Fibroblast of skin of right quadriceps (primary cell): Measurements from ENCODE around the gene MRPS15.
"Not testable (repeated sequence)": the region's sequence is repeated elsewhere in the genome, so short reads cannot be mapped to it uniquely, and the experiment has no call there.

ENCODE experiments used
- DNase-seq: peaks from one replicate; pipeline ENCODE4 v3.0.0-alpha.2; 2013

Gene MRPS15

DNA sequence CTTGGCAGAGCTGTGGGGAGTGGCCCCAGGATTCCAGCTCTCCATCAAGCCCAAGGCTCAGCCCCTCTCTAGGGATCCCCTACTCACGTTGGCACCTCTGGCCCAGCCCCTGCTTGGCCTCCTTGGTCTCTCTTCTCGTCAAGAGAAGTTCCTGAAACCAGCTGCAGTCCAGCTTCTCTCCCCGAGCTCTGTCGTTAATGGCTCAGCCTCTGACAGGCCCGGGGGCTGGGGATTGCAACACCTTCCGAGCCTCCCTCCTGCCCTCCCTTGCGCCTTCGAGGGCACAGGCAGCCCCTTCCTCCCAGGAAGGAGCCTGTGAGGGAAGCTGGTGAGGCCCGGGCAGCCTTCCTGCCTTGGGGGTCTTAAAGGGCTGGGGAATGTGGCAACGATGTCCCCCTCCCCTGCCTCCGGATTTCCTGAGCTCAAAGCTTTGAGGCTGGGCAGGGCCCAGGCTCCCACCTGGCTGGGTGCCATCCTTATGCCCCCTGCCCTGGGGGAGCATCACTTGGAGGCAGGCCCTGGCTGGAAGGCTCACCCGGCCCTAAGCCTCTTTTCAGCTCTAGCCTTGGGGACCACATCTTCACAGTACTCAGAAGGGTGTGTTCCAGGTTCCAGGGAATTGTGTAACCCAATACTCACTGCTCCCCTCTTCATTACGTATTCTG lies 18.7 kb upstream of the MRPS15 start, which contains the start of gene CSF3R:
TSS of gene CSF3R (minus strand) at position 190 of the 665 bp plus-strand sequence. CDS start 3,417 bp downstream, outside the sequence.
- DNase-seq: no peak

DNA sequence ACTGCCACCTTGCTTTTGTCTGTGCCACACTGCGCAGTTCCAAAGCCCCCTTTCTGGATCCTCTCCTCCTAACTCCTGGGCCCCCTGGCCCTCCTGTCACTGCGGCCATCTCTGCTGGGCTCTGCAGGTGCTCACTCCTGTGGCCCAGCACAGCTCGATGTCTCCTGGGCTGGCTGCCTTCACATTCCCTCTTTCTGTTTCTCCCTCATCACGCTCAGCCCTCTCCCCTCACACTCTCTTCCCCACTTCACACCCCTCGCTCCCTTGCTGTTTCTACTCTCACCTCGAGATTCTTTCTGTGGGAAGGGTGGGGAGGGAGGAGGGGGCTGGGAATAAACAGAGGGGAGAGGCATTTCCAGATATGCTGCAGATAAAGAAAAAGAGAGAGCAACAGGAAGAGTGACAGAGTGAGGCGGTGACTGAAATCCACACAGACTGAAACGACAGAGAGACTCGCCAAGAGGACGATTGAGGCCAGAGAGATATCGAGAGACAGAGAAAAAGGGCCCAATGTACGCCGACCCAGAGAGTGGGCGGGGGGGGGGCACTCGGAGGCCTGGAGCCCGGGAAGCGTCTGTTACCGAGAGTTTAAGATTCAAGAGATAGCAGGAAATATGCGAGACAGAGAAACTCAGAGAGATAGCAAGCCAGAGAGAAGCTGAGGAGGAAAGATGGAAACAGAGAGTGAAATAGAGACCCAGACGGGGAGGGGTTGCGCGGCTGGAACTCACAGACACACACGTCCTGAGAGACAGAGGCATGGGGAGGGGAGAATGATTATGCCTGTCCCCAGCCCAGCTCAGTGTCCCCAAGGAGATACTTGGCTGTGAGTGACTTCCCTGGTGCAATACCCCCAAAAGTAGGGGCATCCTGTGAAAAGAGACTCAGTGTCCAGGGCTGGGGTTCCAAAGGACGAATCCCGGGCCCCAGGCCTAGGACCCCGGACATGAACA lies 17.9 kb upstream of the MRPS15 start:
- DNase-seq: no peak

DNA sequence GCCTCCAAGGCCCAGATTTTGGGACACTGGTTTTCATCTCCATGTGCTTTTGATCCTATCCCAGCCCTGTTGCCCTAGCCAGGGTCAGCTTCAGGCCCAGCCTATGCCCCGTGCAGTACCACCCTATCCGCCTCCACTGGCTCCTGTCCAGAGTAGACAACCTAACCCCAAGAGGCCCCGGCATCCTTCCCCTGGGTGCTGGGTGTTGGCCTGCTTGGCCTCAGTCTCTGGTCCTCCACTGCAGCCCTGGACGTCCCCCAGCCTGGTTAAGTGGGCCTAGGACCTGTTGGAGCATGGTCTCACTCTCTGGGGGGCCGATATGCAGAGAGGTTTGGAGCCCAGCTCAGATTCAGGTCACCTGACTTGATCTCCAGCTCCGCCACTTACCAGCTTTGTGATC lies 16.9 kb upstream of the MRPS15 start:
- no peak for DNase-seq

DNA sequence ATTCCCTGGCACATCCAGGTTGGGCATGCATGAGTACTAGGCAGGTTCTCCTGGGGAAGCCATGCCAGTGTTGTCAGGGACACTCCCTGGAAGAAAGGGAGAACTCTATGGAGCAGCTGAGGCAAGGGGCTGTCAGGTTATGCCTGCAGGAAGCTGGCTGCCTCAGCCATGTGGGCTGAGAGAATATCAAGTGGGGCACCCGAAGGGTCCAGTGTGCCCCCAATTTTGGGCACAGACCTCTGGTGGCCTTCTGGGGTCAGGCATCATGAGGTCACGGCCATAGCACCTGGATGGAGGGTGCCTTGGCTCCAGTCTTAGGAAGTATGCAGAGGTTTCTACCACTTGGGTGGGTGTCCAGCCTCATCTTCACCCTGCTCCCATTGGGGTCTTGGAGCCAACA lies 16.0 kb upstream of the MRPS15 start:
- DNase-seq: no peak

DNA sequence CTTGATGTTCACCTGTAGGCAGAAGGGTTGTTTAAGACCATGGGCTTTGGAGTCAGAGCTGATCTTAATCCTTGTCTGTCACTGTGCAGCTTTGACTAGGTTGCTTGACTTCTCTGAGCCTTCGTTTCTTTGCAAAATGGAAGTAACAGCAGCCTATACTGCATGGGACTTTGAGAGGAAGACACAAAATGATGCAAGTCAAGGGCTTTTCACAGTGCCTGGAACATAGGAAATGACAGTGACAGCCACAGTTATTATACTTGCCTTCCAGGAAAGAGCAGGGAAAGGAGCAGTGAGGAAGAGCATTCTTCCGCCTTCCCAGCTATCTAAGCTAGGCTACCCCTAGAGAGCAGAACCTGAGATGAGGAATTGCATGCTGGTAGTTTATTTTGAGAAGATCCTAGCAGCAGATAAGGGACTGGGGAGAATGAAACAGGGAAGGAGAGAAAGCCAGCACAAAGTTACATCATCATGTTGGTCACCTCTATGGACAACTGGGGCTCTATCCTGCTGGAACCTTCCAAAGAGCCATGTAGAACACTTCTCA lies 15.4 kb upstream of the MRPS15 start:
- DNase-seq: no peak

DNA sequence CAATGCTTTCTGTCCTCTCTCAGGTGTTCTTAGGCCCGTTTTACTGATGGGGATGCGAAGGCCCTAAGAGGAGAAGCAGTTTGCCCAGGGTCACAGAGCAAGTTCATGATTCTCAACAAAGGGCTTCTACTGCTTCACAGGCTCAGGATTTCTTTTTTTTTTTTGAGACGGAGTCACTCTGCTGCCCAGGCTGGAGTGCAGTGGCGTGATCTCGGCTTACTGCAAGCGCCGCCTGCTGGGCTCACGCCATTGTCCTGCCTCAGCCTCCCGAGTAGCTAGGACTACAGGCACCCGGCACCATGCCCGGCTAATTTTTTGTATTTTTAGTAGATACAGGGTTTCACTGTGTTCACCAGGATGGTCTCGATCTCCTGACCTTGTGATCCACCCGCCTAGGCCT lies 13.4 kb upstream of the MRPS15 start:
- DNase-seq: not testable (repeated sequence)

DNA sequence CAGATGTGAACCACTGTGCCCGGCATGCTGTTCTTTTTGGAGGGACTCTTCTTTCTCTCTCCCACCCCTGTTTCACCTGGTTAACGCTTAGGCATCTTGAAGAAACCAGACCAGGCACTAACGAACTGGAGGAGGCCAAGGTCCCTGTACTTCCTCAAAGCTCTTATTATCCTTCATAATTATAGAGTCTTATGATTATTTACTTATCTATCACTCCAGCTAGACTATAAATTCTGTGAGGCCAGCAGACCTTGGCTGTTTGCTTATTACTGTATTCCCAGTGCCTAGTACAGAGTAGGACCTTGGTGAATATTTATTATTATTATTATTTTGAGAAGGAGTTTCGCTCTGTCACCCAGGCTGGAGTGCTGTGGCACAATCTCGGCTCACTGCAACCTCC lies 12.8 kb upstream of the MRPS15 start:
- DNase-seq: no peak

DNA sequence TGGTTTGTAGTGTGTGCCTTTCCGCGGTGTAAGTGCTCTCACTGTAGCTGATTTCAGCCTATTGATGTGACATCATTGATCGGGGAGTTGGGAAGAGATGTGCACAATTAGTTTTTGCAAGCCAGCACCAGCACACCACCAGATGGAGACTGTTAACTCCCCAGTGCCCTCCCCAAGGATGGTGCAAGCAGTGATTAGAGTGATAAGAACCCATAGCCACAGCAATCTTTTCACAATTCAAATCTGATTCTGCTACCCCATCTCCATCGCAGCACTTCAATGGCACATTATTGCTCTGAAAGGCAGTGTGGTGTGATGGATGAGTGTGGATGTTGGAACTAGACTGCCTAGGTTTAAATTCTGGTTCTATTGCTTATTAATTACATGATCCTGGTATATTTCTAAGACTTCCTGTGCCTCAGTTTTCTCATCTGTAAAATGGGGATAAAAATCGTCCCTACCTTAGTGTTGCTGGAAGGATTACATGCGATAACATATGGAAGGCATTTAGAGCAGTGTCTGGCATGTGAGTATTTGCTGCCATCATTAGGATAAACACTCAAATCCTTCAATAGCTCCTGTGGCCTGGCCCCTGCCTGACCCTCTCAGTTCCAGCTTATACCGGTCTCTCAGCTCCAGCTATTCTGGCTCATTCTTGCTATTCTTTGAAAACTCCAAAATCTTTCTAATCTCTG lies 11.9 kb upstream of the MRPS15 start:
- DNase-seq: no peak

DNA sequence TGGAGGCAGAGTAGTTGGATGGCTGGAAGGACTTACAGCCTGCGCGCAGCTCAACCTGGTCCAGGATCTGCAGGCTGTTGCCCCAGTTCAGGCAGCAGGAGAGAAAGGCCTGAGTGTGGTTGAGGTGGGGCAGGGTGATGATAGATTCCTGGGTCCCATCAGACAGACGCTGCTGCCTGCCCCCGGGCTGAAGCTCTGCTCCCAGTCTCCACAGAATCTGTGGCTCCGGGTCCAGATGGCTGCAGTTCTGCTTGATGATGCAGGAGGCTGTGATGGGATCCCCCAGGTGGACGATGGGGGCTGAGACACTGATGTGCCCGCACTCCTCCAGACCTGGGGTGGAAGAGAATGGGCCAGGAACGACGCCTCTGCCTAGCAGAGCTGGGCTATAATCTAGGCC lies 11.2 kb upstream of the MRPS15 start:
- DNase-seq: no peak

DNA sequence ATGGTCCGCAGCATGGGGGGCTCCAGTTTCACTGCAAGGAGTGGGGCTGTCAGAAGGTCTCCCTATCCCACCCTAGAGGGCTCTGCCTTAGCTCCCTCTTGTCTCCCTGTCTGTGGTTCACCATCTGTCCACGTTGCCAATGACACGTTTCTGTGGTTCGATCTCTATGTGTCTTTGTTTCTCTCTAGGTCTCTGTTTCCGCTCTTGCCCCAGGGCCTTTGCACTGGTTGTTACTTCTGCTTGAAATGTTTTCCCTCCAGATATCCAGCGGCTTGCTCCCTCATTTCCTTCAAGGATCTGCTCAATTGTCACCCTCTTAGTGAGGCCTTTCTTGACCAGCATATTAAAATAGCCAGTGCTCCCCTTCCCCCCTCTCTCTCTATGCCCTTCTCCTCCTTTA lies 8.5 kb upstream of the MRPS15 start:
- no peak for DNase-seq

DNA sequence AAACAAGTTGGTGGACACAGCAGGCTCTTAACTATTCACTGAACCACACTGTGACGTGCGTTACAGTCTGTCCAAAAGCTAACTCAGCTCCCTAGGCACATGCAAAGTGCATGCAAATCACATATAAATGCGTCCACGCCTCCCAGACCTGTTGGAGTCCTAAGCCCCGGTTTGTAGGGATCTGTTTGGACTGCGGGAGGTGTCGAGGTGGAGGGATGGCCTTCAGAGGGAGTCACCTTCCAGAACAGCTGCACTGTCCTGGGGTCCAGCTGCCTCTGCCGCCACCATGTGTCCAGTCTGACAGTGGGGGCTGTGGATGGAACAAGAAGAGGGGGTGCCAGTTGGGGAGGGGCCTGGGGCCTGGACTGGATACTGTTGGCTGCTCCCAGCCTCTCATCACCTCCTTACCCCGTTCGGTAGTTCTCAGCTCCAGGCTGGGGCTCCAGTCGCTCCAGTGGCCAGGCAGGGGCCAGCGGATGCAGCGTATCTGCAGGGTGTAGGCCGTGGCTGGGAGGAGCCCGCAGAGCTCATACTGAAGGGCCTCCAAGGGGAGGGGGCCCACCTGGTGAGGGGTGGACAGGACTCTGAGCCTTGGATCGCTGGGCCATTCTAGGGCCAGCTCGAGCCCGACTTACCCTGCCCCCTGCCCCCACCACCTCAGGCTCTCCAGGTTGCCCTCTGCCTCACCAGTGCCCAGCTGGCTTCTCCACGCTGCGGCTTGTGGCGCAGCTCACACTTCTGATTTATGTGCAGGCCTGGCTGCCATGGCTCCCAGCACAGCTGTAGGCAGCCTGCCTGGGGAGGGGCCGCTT lies 7.9 kb upstream of the MRPS15 start:
- DNase-seq: no peak

DNA sequence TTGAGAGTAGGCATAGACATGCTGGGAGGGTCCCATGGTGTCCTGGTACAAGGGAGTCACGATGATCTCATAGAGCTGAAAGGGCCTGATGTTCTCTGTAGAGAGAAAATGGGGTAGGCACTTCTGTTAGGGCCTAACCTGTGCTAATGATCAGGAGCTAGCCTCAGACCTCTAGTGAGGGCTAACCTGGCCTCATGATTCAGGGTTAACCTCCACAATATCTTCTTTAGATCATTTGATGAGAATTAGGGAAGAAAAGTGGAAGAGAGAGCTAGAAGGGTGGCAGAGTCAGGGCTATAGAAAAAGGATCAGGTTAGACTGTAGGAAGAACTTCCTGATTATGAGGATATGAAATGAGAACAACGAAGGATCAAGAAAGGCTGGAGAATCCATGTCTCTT lies 5.0 kb upstream of the MRPS15 start:
- DNase-seq: no peak

DNA sequence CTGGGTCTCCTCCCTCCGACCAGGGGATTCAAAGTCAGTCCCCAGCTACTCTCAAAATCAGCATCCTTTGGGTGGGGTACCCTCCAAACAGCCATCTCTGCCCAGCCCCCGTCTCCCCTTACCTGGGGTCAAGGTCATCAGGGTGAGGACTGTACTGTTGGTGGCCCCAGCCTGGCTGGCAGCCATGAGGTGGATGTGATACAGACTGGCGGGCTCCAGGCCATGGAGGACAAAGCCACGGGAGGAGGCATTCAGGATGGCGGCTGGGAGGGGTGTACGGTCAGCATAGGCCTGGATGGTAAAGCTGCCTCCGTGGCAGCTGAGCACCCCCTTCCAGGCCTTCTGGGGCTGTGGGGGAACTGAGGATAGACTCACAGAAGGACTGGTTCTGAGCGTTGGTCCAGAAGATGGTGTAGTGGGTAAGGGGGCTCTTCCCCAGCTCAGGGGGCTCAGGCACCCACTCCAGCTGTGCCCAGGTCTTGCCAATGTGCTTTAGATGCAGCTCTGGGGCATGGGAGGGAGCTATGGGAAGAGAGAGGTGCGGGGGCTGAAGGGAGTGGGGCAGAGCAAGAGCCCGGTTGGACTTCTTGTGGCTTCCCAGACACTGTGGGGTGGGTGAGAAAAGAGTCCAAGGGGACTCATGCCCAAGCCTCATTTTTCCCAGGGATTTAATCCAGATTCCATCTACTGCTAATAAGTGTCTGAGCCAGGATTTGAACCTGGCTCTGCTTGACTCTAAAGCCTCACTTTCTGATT lies 3.7 kb upstream of the MRPS15 start:
- DNase-seq: no peak

DNA sequence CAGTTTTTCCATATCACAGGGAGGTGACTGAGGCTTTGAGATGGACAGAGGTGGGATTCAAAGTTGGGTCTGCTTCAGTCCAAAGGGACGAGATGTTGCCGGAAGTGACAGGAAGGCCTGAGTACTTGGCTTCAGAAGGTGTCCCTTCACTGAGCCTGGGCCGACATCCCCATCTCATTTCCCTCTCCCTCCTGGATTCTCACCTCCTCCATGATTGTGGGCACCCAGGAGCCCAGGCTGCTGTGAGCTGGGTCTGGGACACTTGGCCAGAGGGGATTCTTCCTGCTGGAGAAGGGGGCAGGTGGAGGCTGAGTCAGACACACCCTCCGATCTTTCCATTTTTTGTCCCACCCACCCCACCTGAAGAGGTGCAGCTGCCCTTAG lies 2.8 kb upstream of the MRPS15 start:
- no peak for DNase-seq

DNA sequence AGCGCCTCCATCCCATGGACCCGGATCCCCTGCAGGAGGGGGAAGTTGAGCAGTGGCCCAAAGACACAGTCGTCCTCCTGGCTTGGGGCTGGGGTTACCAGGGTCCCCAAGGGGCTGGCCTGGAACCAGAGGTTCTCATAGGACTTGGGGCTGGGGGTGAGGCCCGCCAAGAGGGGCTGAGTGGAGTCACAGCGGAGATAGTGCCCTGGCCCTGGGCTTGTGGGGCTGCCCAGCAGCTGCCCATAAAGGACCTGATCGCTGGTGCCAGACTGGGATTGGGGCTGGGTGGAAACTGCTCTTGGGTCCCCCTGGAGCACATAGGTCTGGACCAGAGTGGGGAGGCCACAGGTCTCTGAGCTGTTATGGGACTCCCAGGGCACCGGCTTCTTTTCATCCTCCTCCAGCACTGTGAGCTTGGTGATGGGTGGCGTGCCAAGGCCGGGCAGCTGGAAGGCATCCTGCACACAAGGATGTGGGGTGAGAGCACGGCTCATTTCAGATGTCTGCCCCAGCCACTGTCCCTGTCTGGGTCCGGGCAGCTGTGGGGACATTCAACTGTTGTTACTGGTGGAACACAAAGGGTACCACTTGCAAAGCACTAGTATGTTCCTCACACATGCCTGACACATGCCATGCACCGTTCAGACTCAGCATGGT lies 2.3 kb upstream of the MRPS15 start:
- no peak for DNase-seq

DNA sequence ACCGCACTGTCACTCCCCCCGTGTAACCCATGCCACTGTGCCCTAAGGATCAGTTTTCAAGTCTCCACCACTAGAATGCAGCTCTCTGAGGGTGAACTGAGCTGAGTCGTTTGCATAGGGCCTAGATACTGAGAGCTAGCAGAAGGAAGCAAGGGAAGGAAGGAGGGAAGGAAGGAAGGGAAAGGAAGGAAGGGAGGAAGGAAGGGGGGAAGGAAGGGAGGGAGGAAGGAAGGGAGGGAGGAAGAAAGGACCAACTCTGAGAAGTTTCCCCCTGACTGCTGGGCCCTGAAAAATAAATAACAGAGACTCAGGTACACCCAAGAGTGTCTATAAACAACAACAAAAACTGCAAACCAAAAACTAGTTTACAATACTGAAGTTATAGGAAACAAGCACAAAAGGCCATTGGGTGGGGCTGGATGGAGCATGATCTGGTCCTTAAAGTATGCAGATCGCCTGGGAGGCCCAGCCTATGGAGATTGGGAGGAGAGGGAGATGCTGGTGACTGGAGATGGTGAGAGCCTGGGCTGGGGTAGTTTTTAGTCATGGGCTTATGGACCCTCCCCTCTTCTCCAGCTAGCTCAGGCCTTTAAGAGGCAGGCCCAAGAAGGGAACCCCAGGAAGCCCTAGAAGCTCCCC lies 1.7 kb upstream of the MRPS15 start:
- no peak for DNase-seq

DNA sequence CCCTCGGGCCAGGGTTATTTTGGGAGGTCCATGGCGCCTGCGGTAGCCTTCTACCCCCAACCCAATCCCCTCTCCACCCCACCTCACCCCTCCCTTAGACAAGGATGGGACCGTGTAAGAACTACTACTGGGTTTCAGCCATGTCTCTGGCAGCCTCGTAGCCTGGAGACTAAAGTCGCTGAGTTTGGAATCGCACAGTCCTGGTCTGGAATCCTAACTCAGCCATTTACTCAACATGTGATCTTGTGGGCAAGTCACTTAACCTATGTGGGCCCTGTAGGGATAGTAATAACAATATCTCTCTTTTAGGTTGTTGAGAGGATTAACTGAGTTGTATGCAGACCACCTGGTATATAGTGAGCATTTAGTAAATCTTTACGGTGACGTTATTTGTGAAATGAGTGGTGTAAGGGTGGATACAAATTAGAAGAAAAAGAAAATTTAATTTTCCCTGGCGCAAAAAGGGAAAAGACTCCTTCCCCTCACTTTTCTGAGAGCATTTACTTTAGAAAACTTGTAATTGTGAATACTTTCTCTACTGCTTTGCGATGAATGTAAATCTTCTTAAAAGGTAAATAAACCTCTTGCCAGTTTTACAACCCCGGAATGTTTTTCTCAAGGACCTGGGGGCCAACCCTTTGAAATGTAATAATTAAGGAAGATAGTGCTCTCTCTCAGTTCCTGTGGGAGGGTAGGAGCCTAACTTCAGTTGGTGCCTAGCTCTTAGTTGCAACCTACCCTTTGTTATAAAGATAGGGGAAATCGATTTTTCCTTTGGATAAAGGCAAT lies 615 bp upstream of the MRPS15 start:
- peak; percentile 21 for DNase-seq

DNA sequence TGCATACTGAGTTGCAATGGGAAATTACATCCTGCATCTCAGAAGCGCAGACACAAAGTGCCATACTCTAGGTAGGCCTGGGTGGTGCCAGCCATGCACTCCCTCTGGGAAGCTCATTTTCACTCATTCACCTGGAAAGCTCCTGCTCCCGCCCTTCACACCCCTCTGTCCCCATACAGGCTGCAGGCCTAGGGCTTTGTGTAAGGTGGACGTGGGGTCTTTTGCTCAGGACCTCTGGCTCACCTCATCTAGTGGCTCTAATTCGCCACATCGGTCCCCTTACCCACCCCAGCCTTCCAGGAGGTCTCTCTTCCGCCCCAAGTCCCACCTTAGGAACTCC lies 751 bp downstream of the MRPS15 start:
- no peak for DNase-seq

DNA sequence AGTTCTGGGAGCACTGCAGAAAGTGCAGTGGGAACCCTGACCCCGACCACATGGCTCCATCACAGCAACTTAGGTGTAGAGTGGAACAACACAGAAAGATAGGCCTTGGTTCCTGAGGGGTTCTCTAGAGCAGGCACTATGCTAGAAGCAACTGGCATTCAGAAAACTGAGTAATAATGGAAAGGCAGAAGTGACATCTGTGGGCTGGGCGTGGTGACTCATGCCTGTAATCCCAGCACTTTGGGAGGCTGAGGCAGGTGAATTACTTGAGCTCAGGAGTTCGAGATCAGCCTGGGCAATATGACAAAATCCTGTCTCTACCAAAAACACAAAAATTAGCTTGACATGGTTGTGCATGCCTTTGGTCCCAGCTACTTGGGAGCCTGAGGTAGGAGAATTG lies 5.3 kb downstream of the MRPS15 start:
- no peak for DNase-seq

DNA sequence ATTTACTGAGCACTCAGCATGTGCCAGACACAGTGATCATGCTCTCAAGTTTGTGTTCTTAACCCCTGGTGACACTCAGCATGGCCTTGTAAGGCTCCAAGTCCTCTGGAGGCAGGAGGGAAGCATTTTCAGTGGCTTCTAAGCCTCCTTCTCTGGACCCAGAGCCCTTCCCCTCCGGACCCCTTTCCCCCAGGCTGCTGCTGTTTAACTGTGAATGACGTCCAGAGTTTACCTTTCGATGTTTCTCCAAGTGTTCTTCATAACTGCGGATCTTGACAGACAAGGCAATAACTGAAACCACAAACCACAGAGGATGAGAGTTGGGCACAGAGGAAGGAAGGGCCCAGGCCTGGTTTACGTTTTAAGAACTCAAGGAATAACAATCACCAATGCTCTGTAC lies 6.5 kb downstream of the MRPS15 start:
- DNase-seq: no peak
